ENCODE results near the gene TAB2.

DNA sequence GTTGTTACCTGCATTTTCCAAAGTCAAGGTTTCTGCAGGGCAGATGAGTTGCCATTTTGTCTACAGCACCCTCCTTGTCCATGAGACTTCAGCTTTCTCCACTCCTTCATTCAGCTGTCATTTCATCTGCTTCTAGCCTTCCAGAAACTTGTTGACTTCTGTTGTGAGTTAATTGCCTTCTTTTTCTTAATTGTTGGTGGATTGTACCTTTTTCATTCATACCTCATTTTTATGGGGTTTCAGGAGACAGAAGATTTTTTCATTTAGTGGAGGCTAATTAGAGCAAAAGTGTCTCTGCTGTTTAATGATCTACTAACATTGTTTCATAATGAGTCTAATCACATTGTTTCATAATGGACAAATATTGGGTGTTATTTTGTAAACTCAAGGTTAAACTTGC lies 75.0 kb downstream of the TAB2 start:
- TF ChIP-seq CTCF (conservative IDR thresholded peaks at IDR 0.05; ENCODE audit: low read depth in 2 of 2) (no peak), EZH2 (IDR thresholded peaks at IDR 0.05; ENCODE audit: low read depth, unreplicated experiment) (no peak), POLR2AphosphoS5 (IDR thresholded peaks at IDR 0.05; ENCODE audit: low read depth) (no peak), EZH2phosphoT487 (IDR thresholded peaks at IDR 0.05; ENCODE audit: unreplicated experiment) (no peak), STAT1 (IDR thresholded peaks at IDR 0.05; ENCODE audit: unreplicated experiment) (no peak)
- TF ChIP-seq, protein P1, sequence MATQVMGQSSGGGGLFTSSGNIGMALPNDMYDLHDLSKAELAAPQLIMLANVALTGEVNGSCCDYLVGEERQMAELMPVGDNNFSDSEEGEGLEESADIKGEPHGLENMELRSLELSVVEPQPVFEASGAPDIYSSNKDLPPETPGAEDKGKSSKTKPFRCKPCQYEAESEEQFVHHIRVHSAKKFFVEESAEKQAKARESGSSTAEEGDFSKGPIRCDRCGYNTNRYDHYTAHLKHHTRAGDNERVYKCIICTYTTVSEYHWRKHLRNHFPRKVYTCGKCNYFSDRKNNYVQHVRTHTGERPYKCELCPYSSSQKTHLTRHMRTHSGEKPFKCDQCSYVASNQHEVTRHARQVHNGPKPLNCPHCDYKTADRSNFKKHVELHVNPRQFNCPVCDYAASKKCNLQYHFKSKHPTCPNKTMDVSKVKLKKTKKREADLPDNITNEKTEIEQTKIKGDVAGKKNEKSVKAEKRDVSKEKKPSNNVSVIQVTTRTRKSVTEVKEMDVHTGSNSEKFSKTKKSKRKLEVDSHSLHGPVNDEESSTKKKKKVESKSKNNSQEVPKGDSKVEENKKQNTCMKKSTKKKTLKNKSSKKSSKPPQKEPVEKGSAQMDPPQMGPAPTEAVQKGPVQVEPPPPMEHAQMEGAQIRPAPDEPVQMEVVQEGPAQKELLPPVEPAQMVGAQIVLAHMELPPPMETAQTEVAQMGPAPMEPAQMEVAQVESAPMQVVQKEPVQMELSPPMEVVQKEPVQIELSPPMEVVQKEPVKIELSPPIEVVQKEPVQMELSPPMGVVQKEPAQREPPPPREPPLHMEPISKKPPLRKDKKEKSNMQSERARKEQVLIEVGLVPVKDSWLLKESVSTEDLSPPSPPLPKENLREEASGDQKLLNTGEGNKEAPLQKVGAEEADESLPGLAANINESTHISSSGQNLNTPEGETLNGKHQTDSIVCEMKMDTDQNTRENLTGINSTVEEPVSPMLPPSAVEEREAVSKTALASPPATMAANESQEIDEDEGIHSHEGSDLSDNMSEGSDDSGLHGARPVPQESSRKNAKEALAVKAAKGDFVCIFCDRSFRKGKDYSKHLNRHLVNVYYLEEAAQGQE (IDR thresholded peaks at IDR 0.05; ENCODE audit: unreplicated experiment) = no peak
